ENCODE data around the gene TET3. TPM values are rescaled to one million over a fixed set of nuclear protein-coding genes. Genes with fewer than 3 reads are reported as not detected.

TET3 gene
- total RNA-seq, 1 donor from 2014 or later = 12.1 TPM

DNA sequence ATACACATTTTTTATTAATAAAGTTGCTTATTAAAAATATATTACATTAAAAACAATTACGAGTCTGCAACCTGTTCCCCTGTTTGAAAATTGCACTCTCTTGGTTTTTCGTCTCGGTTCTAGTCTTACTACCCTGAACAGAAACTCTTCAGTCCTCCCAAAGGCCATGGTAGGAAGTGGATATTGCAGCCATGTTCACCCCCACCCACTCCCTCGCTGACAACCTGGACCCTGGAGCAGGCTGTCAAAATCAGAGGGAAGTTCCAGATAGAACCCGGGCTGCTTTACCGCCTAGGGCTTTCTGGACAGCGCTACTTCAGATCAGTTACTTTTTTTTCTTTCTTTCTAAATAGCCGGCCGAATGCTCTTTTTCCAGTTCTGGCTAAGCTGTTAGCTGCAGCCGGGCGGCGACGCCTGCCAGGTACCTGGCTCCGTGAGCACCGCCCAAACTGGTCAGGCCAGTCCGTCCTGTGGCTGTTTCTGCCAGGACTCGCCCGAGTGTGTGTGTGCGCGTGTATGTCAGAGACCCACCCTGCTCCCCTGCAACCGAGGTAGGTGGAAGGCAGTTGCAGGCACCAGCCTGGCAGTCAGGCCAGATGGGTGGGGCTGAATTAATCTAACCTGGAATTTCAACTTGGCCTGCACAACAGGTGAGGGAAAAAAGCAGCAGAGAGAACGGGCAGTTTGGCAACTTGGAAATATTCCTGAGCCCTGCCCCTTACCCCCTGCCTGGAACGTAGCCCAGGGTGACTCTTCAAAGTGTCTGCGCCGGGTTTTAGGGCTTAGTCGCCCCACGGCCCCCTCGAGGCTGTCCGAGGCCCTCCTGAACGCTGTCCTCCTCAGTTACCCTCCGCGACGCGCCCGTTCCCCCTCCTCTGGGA is 1.1 kb upstream of the TET3 start:
- intact Hi-C loops (cut with DNase I) = no loop called here
- no peak for DNase-seq (ENCODE audit: low spot score)
- ATAC-seq = peak; percentile 20

DNA sequence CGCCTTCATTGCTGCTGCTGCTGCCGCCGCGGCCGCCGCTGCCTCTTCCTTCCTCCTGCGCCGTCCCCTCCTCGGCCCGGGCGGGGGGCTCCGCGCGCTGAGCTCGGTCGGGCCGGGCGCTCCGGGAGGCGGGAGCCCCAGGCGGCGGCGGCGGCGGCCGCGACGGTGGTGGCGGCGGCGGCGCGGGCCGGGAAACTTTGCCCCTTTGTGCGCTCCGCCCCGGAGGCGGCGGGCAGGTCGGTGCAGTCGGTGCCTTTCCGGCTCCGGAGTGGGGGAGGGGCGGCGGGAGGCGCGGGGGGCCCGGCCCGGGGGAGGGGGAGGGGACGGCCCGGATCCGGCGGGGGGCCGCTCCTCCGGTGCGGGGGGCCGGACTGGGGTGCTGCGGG is 205 bp downstream of the TET3 start:
- intact Hi-C loops (cut with DNase I) = no loop called here
- DNase-seq (ENCODE audit: low spot score) = peak; percentile 75
- no peak for ATAC-seq

- intact Hi-C loops (cut with DNase I) = no loop called here
- ATAC-seq = peak; percentile 29
- DNase-seq (ENCODE audit: low spot score) = peak; percentile 74
These were observed 786 bp downstream of the TET3 start for GRCh38 chr2:73985308-73986084.

DNA sequence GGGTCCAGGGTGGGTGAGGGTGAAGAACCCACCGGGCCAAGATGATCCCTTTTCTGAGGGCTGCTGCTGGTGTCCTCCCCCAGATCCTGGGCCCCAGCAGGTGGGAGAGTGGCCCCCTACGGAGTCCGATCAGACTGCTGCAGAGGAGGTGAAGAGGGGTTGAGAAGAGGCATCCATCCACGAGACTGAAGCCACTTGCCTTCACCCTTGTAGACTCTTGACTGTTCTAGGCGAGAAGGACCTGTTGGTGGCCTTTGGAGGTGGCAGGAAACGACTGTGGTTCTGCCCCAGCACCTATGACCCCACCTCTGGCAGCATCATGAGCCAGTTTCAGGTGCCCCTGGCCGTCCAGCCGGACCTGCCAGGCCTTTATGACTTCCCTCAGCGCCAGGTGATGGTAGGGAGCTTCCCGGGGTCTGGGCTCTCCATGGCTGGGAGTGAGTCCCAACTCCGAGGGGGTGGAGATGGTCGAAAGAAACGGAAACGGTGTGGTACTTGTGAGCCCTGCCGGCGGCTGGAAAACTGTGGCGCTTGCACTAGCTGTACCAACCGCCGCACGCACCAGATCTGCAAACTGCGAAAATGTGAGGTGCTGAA is 1.5 kb downstream of the TET3 start:
- intact Hi-C loops (cut with DNase I) = no loop called here
- ATAC-seq = no peak
- DNase-seq (ENCODE audit: low spot score) = no peak

DNA sequence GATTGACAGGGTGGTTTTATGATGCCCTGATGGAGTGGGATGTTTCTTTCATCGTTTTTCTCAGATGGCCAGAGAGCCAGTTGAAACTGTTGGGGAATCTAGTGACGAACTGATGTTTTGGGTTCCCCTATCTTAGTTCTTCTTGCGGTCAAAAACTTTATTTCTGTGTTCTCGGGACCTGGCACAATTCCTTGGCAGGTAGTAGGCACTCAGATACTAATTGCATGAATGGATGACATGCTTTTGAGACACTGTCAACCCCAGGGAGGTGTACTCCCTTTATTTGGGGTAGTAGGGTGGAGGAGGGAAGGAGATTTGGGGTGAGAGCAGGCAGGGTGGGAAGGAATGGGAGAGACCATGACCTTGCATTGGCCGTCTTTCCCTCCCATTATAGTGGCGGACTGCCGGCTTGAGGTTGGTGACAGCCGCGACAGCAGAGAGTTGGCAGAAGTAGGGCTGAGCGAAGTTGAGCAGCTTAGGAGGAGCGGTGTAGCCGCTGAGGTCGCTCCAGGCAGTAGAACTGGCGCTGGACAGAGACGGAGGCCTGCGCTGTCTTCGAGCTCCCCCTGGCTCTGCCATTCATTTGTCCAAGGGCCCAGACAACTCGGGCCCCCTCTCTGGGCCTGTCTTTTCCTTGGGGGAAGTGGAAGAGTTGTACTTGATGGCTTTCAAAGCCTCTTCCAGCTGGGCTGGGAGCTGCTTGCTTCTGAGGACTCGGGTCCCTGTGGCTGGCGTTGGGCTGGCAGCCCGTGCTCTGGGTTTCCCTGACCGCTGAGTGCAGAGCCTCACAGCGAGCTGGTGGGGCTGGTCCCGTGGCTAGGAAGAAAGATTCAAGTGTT is 2.6 kb downstream of the TET3 start:
- DNase-seq (ENCODE audit: low spot score) (no peak), ATAC-seq (peak; percentile 27)
- intact Hi-C loops (cut with DNase I) = no loop called here

GRCh38 chr2:73987948-73988700 is 3.4 kb downstream of the TET3 start:
- intact Hi-C loops (cut with DNase I) = no loop called here
- no peak for DNase-seq (ENCODE audit: low spot score)
- no peak for ATAC-seq

DNA sequence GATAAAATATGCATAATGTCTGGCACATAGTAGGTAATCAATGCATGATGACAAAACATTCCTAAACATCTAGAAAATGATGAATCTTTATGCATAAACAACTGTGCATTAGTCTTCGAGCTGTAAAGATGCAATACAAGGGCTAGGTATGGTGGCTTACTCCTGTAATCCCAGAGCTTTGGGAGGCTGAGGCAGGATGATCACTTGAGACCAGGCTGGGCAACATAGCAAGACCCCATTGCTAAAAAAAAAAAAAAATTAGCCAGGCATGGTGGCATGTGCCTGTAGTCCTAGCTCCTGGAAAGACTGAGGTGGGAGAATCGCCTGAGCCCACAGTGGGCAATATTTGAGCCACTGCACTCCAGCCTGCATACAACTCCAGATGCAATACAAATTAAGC is 5.3 kb downstream of the TET3 start:
- ATAC-seq = no peak
- no peak for DNase-seq (ENCODE audit: low spot score)
- intact Hi-C loops (cut with DNase I) = no loop called here

DNA sequence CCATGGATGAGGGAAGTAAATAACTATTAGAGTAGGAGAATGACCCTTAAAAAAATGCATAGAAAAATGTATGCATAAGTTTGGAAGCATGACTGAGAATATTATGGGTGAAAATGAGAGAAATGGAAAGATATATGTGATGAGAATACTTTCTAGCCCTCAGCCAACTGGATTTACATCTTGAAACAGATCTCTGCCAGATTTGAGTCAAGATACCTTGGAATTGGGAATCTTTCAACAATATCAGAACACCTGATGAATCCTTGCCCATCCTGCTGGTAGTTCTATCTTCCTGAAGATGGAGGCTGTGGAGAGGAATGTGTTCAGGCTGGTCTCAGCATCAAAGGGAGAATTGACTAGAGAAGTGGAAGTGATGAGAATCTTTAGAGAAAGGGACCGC is 5.8 kb downstream of the TET3 start:
- no peak for DNase-seq (ENCODE audit: low spot score)
- ATAC-seq = no peak
- intact Hi-C loops (cut with DNase I) = no loop called here

GRCh38 chr2:73992036-73992435 is 7.3 kb downstream of the TET3 start:
- DNase-seq (ENCODE audit: low spot score) = no peak
- intact Hi-C loops (cut with DNase I) = no loop called here
- ATAC-seq = no peak

GRCh38 chr2:73993376-73993775 is 8.7 kb downstream of the TET3 start:
- ATAC-seq (no peak), DNase-seq (ENCODE audit: low spot score) (no peak)
- intact Hi-C loops (cut with DNase I) = no loop called here

DNA sequence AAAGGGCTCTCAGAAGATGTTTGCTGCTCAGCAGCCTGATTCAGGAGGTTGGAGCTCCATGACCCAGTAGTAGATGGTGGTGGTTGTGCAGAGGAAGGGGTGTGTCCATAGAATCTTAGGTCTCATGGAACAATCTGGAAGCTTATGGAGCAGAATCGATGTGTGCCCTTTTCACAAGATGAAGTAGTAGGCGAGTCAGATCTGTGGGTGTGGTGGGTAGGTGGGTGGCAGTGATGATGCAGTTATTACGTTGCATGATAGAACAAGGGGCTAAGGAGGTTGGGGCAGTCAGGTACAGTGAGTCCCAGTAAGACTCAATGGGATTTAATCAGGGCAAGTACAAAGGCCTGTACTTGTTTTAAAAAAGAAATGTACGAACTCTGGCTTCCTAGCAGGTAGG is 9.1 kb downstream of the TET3 start:
- intact Hi-C loops (cut with DNase I) = no loop called here
- DNase-seq (ENCODE audit: low spot score) (no peak), ATAC-seq (no peak)

- no peak for ATAC-seq
- DNase-seq (ENCODE audit: low spot score) = no peak
- intact Hi-C loops (cut with DNase I) = no loop called here
These were observed 9.6 kb downstream of the TET3 start for GRCh38 chr2:73994178-73994831.

GRCh38 chr2:73995810-73996209 is 11.1 kb downstream of the TET3 start:
- intact Hi-C loops (cut with DNase I) = no loop called here
- DNase-seq (ENCODE audit: low spot score) (no peak), ATAC-seq (no peak)

DNA sequence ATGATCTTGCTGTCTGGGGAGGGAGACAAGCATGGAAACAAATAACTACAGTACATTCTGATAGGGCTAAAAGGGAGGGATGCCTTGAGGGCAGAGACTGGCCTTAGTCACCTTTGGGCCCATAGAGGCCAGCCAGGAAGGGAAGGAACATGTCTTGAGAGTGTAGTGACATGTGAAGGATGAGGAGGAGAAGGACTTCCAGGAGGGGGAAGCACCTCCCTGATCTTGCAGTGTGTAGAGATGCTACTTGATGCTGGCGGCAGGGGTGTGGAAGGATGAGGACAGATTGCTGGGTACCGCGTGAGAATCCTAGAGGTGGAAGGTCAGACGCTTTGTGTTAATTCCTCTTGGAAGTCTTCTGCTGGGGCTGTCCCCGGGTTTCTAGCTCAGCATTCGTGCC is 13.1 kb downstream of the TET3 start:
- intact Hi-C loops (cut with DNase I) = no loop called here
- DNase-seq (ENCODE audit: low spot score) (no peak), ATAC-seq (no peak)

DNA sequence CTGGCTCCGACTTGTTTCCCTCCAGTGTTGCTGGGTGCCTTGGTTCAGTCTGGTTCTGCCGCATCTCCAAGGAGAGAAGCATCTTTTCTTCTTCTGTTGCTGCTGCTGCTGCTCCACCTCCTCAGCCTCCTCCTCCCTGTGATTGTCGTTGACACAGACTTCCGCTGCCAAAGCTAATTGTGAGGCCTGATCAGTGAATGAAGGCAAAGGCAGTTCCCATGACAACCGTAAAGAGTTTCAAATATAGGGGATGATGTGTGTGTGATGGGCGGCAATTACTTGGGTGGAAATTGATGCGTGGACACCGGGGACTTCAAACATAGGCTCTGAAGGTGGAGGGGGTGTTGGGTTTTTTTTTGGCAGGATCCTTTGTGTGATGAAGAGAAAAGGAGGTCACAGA is 13.7 kb downstream of the TET3 start:
- intact Hi-C loops (cut with DNase I) = no loop called here

GRCh38 chr2:73998933-73999332 is 14.2 kb downstream of the TET3 start:
- ATAC-seq (no peak), DNase-seq (ENCODE audit: low spot score) (no peak)
- intact Hi-C loops (cut with DNase I) = no loop called here

More for the DNA sequence above, 13.7 kb downstream of the TET3 start:
- ATAC-seq (no peak), DNase-seq (ENCODE audit: low spot score) (no peak)

- DNase-seq (ENCODE audit: low spot score) = peak; percentile 49
- no peak for ATAC-seq
- intact Hi-C loops (cut with DNase I) = no loop called here
These were observed 15.3 kb downstream of the TET3 start for GRCh38 chr2:73999881-74000597.

All from sciatic nerve (tissue), 2 donors.